GM19043 (cell line): Measurements from ENCODE around the gene DUSP28.

Source experiments
- ATAC-seq: cut with Tn5 transposase; IDR thresholded peaks from one replicate; pipeline ENCODE4 v1.9.1; 2021; ENCODE audit warnings: low read depth; ENCODE audit not compliant: unreplicated experiment

Gene DUSP28

GRCh38 chr2:240571314-240571973 is 11.3 kb downstream of the DUSP28 start:
- ATAC-seq: no peak

- no peak for ATAC-seq
Observed at GRCh38 chr2:240572141-240573031, 12.2 kb downstream of the DUSP28 start.

- ATAC-seq: no peak
Observed at GRCh38 chr2:240573071-240573515, 12.9 kb downstream of the DUSP28 start.

GRCh38 chr2:240573516-240574385 is 13.6 kb downstream of the DUSP28 start:
- ATAC-seq: no peak

- ATAC-seq: no peak
Observed at GRCh38 chr2:240574386-240575100, 14.4 kb downstream of the DUSP28 start.

GRCh38 chr2:240575101-240575965 is 15.2 kb downstream of the DUSP28 start:
- no peak for ATAC-seq

- ATAC-seq: no peak
Observed at GRCh38 chr2:240576036-240576435, 15.9 kb downstream of the DUSP28 start.

GRCh38 chr2:240576436-240577205 is 16.5 kb downstream of the DUSP28 start:
- no peak for ATAC-seq

- ATAC-seq: no peak
Observed at GRCh38 chr2:240577281-240578109, 17.3 kb downstream of the DUSP28 start.

GRCh38 chr2:240578110-240578450 is 17.9 kb downstream of the DUSP28 start:
- ATAC-seq: no peak

- ATAC-seq: no peak
Observed at GRCh38 chr2:240578488-240578887, 18.3 kb downstream of the DUSP28 start.

- ATAC-seq: no peak
Observed at GRCh38 chr2:240579071-240579762, 19.1 kb downstream of the DUSP28 start.

GRCh38 chr2:240579771-240580614 is 19.8 kb downstream of the DUSP28 start:
- ATAC-seq: no peak

- no peak for ATAC-seq
Observed at GRCh38 chr2:240581811-240582210, 21.7 kb downstream of the DUSP28 start.

- no peak for ATAC-seq
Observed at GRCh38 chr2:240582781-240583180, 22.6 kb downstream of the DUSP28 start.

GRCh38 chr2:240583774-240584173 is 23.6 kb downstream of the DUSP28 start:
- no peak for ATAC-seq
